ENCODE results near the gene LRRC66. TPM values are rescaled to one million over a fixed set of nuclear protein-coding genes. Genes with fewer than 3 reads are reported as not detected.
A peak's percentile ranks its signal among the peaks of the same experiment; 100 is the strongest.

LRRC66 gene
- total and polyA plus RNA-seq, 2 of the 13 experiments (the other 11 are each of a cell fraction or from before 2014, with no cell fraction given): not detected

DNA sequence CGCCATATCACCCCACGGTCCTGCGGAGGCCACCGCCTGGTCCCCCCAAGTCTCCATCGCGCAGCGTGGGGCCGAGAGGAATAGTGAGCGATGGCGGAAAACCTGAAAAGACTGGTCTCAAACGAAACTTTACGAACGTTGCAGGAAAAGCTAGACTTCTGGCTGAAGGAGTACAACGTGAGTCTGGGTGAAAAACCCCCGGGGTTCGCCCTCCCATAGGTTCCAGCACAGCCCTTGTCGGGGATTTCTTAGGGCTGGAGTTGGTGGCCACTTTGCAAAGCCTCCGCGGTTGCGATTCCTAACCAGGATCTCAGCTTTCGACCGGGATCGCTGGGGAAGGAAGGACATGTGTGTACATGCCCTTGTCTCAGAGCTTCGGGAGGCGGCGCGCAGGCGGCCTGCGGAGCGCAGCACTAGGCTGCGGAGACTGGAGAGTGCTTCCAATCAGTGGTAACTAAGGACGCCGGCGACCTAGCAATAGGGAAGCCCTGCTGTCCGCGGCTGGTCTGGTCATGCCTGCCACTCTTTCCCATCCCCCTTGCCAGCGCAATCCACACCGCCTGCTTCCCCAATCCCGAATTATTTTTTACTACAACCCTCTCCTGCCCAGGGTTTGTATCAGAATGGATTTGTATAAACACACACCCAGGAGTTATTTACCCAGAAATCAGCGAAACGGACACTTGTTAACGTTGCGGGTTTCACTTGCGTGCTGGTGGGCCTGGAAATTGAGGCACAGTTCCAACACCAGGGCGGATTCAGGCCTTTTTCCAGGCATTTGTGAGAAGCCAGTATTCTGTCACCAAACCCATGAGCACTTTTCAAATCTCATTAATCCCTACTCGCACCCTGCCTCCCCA lies 31.7 kb upstream of the LRRC66 start (continued):
- TF ChIP-seq ZNF44 (CRISPR knock-in tag; IDR thresholded peaks at IDR 0.05): no peak
- no peak for TF ChIP-seq CHD4 (IDR thresholded peaks at IDR 0.05; ENCODE audit: borderline replicate concordance, low read length)
- no peak for TF ChIP-seq ZNF839 (CRISPR knock-in tag; IDR thresholded peaks at IDR 0.05; ENCODE audit: borderline replicate concordance)
- TF ChIP-seq SCMH1 (CRISPR knock-in tag; IDR thresholded peaks at IDR 0.05; ENCODE audit: borderline replicate concordance): no peak
- 0 out of 2 replicates have a peak, but pooled peaks have one; percentile 33 for TF ChIP-seq CSRNP1 (CRISPR knock-in tag; IDR thresholded peaks at IDR 0.05)
- TF ChIP-seq ARID2 (CRISPR knock-in tag; IDR thresholded peaks at IDR 0.05; ENCODE audit: borderline replicate concordance): peak; percentile 69; the same call in 1 of the 2 replicates
- TF ChIP-seq HOXA7 (CRISPR knock-in tag; IDR thresholded peaks at IDR 0.05): no peak
- TF ChIP-seq ZNF749 (CRISPR knock-in tag; IDR thresholded peaks at IDR 0.05; ENCODE audit: borderline replicate concordance): no peak
- TF ChIP-seq, protein P1, sequence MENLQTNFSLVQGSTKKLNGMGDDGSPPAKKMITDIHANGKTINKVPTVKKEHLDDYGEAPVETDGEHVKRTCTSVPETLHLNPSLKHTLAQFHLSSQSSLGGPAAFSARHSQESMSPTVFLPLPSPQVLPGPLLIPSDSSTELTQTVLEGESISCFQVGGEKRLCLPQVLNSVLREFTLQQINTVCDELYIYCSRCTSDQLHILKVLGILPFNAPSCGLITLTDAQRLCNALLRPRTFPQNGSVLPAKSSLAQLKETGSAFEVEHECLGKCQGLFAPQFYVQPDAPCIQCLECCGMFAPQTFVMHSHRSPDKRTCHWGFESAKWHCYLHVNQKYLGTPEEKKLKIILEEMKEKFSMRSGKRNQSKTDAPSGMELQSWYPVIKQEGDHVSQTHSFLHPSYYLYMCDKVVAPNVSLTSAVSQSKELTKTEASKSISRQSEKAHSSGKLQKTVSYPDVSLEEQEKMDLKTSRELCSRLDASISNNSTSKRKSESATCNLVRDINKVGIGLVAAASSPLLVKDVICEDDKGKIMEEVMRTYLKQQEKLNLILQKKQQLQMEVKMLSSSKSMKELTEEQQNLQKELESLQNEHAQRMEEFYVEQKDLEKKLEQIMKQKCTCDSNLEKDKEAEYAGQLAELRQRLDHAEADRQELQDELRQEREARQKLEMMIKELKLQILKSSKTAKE (CRISPR knock-in tag; IDR thresholded peaks at IDR 0.05; ENCODE audit: borderline replicate concordance): no peak
- no peak for TF ChIP-seq SOX6 (IDR thresholded peaks at IDR 0.05)
- TF ChIP-seq SOX6 (CRISPR knock-in tag; IDR thresholded peaks at IDR 0.05): peak; percentile 36
- no peak for TF ChIP-seq ZNF570 (CRISPR knock-in tag; IDR thresholded peaks at IDR 0.05; ENCODE audit: borderline replicate concordance)
- no peak for TF ChIP-seq BCLAF1 (IDR thresholded peaks at IDR 0.05)
- TF ChIP-seq PITX1 (CRISPR knock-in tag; IDR thresholded peaks at IDR 0.05): no peak
- no peak; the same call in 1 of the 2 replicates for TF ChIP-seq SMYD3 (CRISPR knock-in tag; IDR thresholded peaks at IDR 0.05)
- peak; percentile 59 for TF ChIP-seq SALL1 (CRISPR knock-in tag; IDR thresholded peaks at IDR 0.05)
- no peak for TF ChIP-seq ZNF235 (CRISPR knock-in tag; IDR thresholded peaks at IDR 0.05; ENCODE audit: borderline replicate concordance)
- no peak for TF ChIP-seq ZSCAN31 (CRISPR knock-in tag; IDR thresholded peaks at IDR 0.05; ENCODE audit: low read depth)
- TF ChIP-seq CSRNP2 (CRISPR knock-in tag; conservative IDR thresholded peaks at IDR 0.05; ENCODE audit: low read depth): no peak

Measured in HepG2 (cell line).